Adipocyte (in vitro differentiated cells): Measurements from ENCODE around the gene KLK5.

ENCODE experiments used
- DNase-seq: peaks from one replicate; pipeline ENCODE4 v3.0.0-alpha.2; 2015; ENCODE audit warnings: low read depth
- H3K27me3 ChIP-seq: replicated peaks from 2 replicates; pipeline ENCODE4 v1.7.0; 2013; ENCODE audit warnings: mild to moderate bottlenecking, low read length, moderate library complexity; ENCODE audit not compliant: control insufficient read depth, insufficient read depth
- H3K36me3 ChIP-seq: 2 replicates; pipeline ENCODE4 v1.7.0; 2013; ENCODE audit warnings: low read length, mild to moderate bottlenecking, moderate library complexity; ENCODE audit not compliant: control insufficient read depth, insufficient read depth, severe bottlenecking
- H3K4me1 ChIP-seq: 2 replicates; pipeline ENCODE4 v1.7.0; 2013; ENCODE audit warnings: mild to moderate bottlenecking, low read length, moderate library complexity; ENCODE audit not compliant: control insufficient read depth, insufficient read depth
- H3K4me3 ChIP-seq: 2 replicates; pipeline ENCODE4 v1.7.0; 2013; ENCODE audit warnings: mild to moderate bottlenecking, low read length, moderate library complexity
- H3K9ac ChIP-seq: 2 replicates; pipeline ENCODE4 v1.7.0; 2013; ENCODE audit warnings: mild to moderate bottlenecking, low read length, moderate library complexity
- H3K9me3 ChIP-seq: 2 replicates; pipeline ENCODE4 v1.7.0; 2013; ENCODE audit warnings: mild to moderate bottlenecking, low read length, moderate library complexity; ENCODE audit not compliant: control insufficient read depth

Gene KLK5

GRCh38 chr19:50912727-50913716 lies 39.8 kb downstream of the KLK5 start:
- Histone ChIP-seq H3K36me3 (no peaks in the 10 kb centered on the region), H3K9me3 (no peaks in the 10 kb centered on the region), H3K4me1 (no peaks in the 10 kb centered on the region), H3K4me3 (no peak overlapping the region), H3K27me3 (peaks cover 59% of the 10 kb centered on the region), H3K9ac (no peak overlapping the region)
- DNase-seq = no peak

GRCh38 chr19:50912102-50912599 lies 40.7 kb downstream of the KLK5 start:
- no peak overlapping the region for H3K9ac ChIP-seq
- DNase-seq = no peak
- no peaks in the 10 kb centered on the region for H3K4me1 ChIP-seq
- peaks cover 67% of the 10 kb centered on the region for H3K27me3 ChIP-seq
- H3K9me3 ChIP-seq = no peaks in the 10 kb centered on the region
- H3K4me3 ChIP-seq = no peak overlapping the region
- H3K36me3 ChIP-seq = no peaks in the 10 kb centered on the region

GRCh38 chr19:50911206-50912101 lies 41.4 kb downstream of the KLK5 start, which contains the start of gene KLK4:
Gene KLK4 (minus strand): TSS chr19:50911395. CDS start chr19:50910738, 657 bp downstream.
- Histone ChIP-seq H3K9ac (no peak within 1 kb of the TSS), H3K4me3 (no peak within 1 kb of the TSS), H3K36me3 (no peaks in the 10 kb centered on the region), H3K27me3 (peaks cover 65% of the 10 kb centered on the region), H3K9me3 (no peaks in the 10 kb centered on the region), H3K4me1 (no peaks in the 10 kb centered on the region)
- no peak for DNase-seq

- DNase-seq = no peak
- H3K4me1 ChIP-seq = no peaks in the 10 kb centered on the region
- H3K36me3 ChIP-seq = no peaks in the 10 kb centered on the region
- no peak overlapping the region for H3K4me3 ChIP-seq
- H3K9me3 ChIP-seq = no peaks in the 10 kb centered on the region
- H3K9ac ChIP-seq = no peak overlapping the region
- H3K27me3 ChIP-seq = peaks cover 69% of the 10 kb centered on the region
Observed at GRCh38 chr19:50910722-50911121, 42.1 kb downstream of the KLK5 start.

- Histone ChIP-seq H3K36me3 (no peaks in the 10 kb centered on the region), H3K4me1 (no peaks in the 10 kb centered on the region), H3K9ac (no peak overlapping the region), H3K27me3 (peaks cover 60% of the 10 kb centered on the region), H3K4me3 (no peak overlapping the region), H3K9me3 (no peaks in the 10 kb centered on the region)
- DNase-seq = no peak
Observed at GRCh38 chr19:50909240-50910070, 43.4 kb downstream of the KLK5 start.

GRCh38 chr19:50908336-50908735 lies 44.5 kb downstream of the KLK5 start:
- Histone ChIP-seq H3K9me3 (no peaks in the 10 kb centered on the region), H3K27me3 (peaks cover 58% of the 10 kb centered on the region), H3K4me1 (no peaks in the 10 kb centered on the region), H3K36me3 (no peaks in the 10 kb centered on the region), H3K9ac (no peak overlapping the region), H3K4me3 (no peak overlapping the region)
- DNase-seq = no peak

- DNase-seq = peak; percentile 20
- Histone ChIP-seq H3K27me3 (peaks cover 40% of the 10 kb centered on the region), H3K4me1 (no peaks in the 10 kb centered on the region), H3K4me3 (no peak overlapping the region), H3K9me3 (no peaks in the 10 kb centered on the region), H3K9ac (no peak overlapping the region), H3K36me3 (no peaks in the 10 kb centered on the region)
Observed at GRCh38 chr19:50906217-50906616, 46.6 kb downstream of the KLK5 start.

- Histone ChIP-seq H3K36me3 (no peaks in the 10 kb centered on the region), H3K4me3 (no peak overlapping the region), H3K9ac (no peak overlapping the region), H3K27me3 (peaks cover 25% of the 10 kb centered on the region), H3K9me3 (no peaks in the 10 kb centered on the region), H3K4me1 (no peaks in the 10 kb centered on the region)
- no peak for DNase-seq
Observed at GRCh38 chr19:50902640-50903039, 50.2 kb downstream of the KLK5 start.

GRCh38 chr19:50899569-50899968 lies 53.3 kb downstream of the KLK5 start:
- Histone ChIP-seq H3K4me1 (no peaks in the 10 kb centered on the region), H3K9ac (no peak overlapping the region), H3K36me3 (no peaks in the 10 kb centered on the region), H3K27me3 (peaks cover 15% of the 10 kb centered on the region), H3K4me3 (no peak overlapping the region), H3K9me3 (no peaks in the 10 kb centered on the region)
- DNase-seq = no peak

- DNase-seq = no peak
- H3K9ac ChIP-seq = no peak overlapping the region
- H3K36me3 ChIP-seq = no peaks in the 10 kb centered on the region
- no peaks in the 10 kb centered on the region for H3K9me3 ChIP-seq
- H3K4me3 ChIP-seq = no peak overlapping the region
- no peaks in the 10 kb centered on the region for H3K4me1 ChIP-seq
- peaks cover 15% of the 10 kb centered on the region for H3K27me3 ChIP-seq
Observed at GRCh38 chr19:50898018-50898417, 54.8 kb downstream of the KLK5 start.
